Gastrocnemius medialis (tissue), 4 donors: ENCODE results near the gene TMPRSS11B. TPM values are rescaled to one million over a fixed set of nuclear protein-coding genes. Genes with fewer than 3 reads are reported as not detected.

Experiments
- ATAC-seq, 2 donors: fragments of 150-250 bp; one replicate each; pipeline ENCODE4 v1.9.1; 2016
- DNase-seq, 2 donors: peaks; one replicate each; pipeline ENCODE4 v3.0.0-alpha.2; 2019
- H3K27ac ChIP-seq, 4 donors: fragments of 200-600 bp; sonication (generic); 1 replicate in 1 of 4; 2 replicates in 3 of 4; pipeline ENCODE4 v1.5.1; 2016 to 2018; ENCODE audit warnings: mild to moderate bottlenecking in 2 of 4, moderate library complexity in 1 of 4
- H3K27me3 ChIP-seq, 3 donors: fragments of 200-600 bp; sonication (generic) in 2 of 3; 1 replicate in 1 of 3; 2 replicates in 2 of 3; pipeline versions ENCODE4 v1.5.1 to v1.6.0; 2016 to 2019; ENCODE audit warnings: mild to moderate bottlenecking in 1 of 3, moderate library complexity in 1 of 3
- H3K36me3 ChIP-seq, 2 donors: fragments of 200-600 bp; sonication (generic) in 1 of 2; one replicate each; pipeline ENCODE4 v1.5.1; 2017 to 2018
- H3K4me1 ChIP-seq, 2 donors: fragments of 200-600 bp; sonication (generic) in 1 of 2; one replicate each; pipeline ENCODE4 v1.5.1; 2016 to 2017; ENCODE audit warnings: mild to moderate bottlenecking in 2 of 2
- H3K4me3 ChIP-seq, 4 donors: fragments of 200-600 bp; sonication (generic) in 3 of 4; 1 replicate in 1 of 4; 2 replicates in 3 of 4; pipeline ENCODE4 v1.5.1; 2016 to 2019; ENCODE audit warnings: mild to moderate bottlenecking in 2 of 4
- H3K9me3 ChIP-seq, 3 donors: fragments of 200-600 bp; sonication (generic) in 2 of 3; 1 replicate in 1 of 3; 2 replicates in 2 of 3; pipeline ENCODE4 v1.5.1; 2016 to 2019
- CTCF ChIP-seq, 5 experiments: fragments of 450-650 bp in 3 of 5; fragments of 200-600 bp in 2 of 5; sonication (generic) in 2 of 5; IDR thresholded peaks in 4 of 5; conservative IDR thresholded peaks in 1 of 5; 1 replicate in 4 of 5; 2 replicates in 1 of 5; pipeline ENCODE4 v1.5.1; 2016 to 2019; ENCODE audit warnings: antibody characterized with exemption in 5 of 5, mild to moderate bottlenecking in 3 of 5, moderate library complexity in 3 of 5
- POLR2A ChIP-seq, 2 donors: fragments of 450-650 bp; IDR thresholded peaks; one replicate each; pipeline ENCODE4 v1.6.1; 2017; ENCODE audit warnings: antibody characterized with exemption in 2 of 2, mild to moderate bottlenecking in 2 of 2, moderate library complexity in 2 of 2
- in situ Hi-C, 4 donors: fragments of 200-750 bp; cut with MboI; loops; one replicate each; pipeline versions ENCODE4 v1.15.0 to v1.8.0; 2017; ENCODE audit warnings: low sequenced_read_pairs in 4 of 4
- intact Hi-C: fragments of 100-400 bp; cut with DNase I; formaldehyde crosslinking; loops from one replicate; pipeline ENCODE4 v1.15.1; 2023; ENCODE audit warnings: low total_unique reads
- total RNA-seq, 4 donors: library from RNA; depleted of rRNA; stranded (reverse); fragments of >200 nt; gene quantifications; one replicate each; pipeline versions ENCODE4 v1.1.0 to v1.2.3, GENCODE V29; 2016

The TMPRSS11B gene
- total RNA-seq, 4 donors from 2014 or later: not detected

- no peak for DNase-seq
- intact Hi-C loops: loop anchor here (1.0 kb wide), 1 partner anchor 103 kb away; no protein-coding TSS in a partner anchor
- no peaks in the 10 kb centered on the region for H3K27me3 ChIP-seq
- no peak for ATAC-seq
- H3K36me3 ChIP-seq: no peaks in the 10 kb centered on the region
- no peaks in the 10 kb centered on the region for H3K9me3 ChIP-seq
- TF ChIP-seq POLR2A (IDR thresholded peaks at IDR 0.05): no peak
- TF ChIP-seq CTCF (IDR thresholded peaks at IDR 0.05 in 4 of 5, conservative IDR thresholded peaks at IDR 0.05 in 1 of 5): no peak
- H3K4me1 ChIP-seq: no peaks in the 10 kb centered on the region
- H3K27ac ChIP-seq: no peak overlapping the region
- in situ Hi-C loops: loop anchor here in 3 of 4 donors (5.0 kb wide), 1 partner anchor 109 kb away; no protein-coding TSS in a partner anchor
- no peak overlapping the region for H3K4me3 ChIP-seq
Observed at GRCh38 chr4:68272860-68273259, 27.4 kb upstream of the TMPRSS11B start.

- H3K27me3 ChIP-seq: no peaks in the 10 kb centered on the region
- no peak overlapping the region for H3K27ac ChIP-seq
- in situ Hi-C loops: loop anchor here in 3 of 4 donors (5.0 kb wide), 1 partner anchor 110 kb away; no protein-coding TSS in a partner anchor
- ATAC-seq (no peak), DNase-seq (no peak)
- intact Hi-C loops: loop anchor here (1.0 kb wide), 1 partner anchor 104 kb away; no protein-coding TSS in a partner anchor
- no peak overlapping the region for H3K4me3 ChIP-seq
- H3K9me3 ChIP-seq: no peaks in the 10 kb centered on the region
- TF ChIP-seq CTCF (IDR thresholded peaks at IDR 0.05 in 4 of 5, conservative IDR thresholded peaks at IDR 0.05 in 1 of 5) (no peak), POLR2A (IDR thresholded peaks at IDR 0.05) (no peak)
- no peaks in the 10 kb centered on the region for H3K36me3 ChIP-seq
- H3K4me1 ChIP-seq: no peaks in the 10 kb centered on the region
Observed at GRCh38 chr4:68272380-68272779, 26.9 kb upstream of the TMPRSS11B start.

GRCh38 chr4:68271851-68272357 lies 26.4 kb upstream of the TMPRSS11B start:
- TF ChIP-seq POLR2A (IDR thresholded peaks at IDR 0.05): no peak
- peak; percentile 51 to 76 (median 73) for TF ChIP-seq CTCF (IDR thresholded peaks at IDR 0.05 in 4 of 5, conservative IDR thresholded peaks at IDR 0.05 in 1 of 5)
- H3K4me3 ChIP-seq: no peak overlapping the region
- no peaks in the 10 kb centered on the region for H3K4me1 ChIP-seq
- DNase-seq (no peak), ATAC-seq (peak in 1 of 2 donors; percentile 42)
- no peak overlapping the region for H3K27ac ChIP-seq
- no peaks in the 10 kb centered on the region for H3K36me3 ChIP-seq
- no peaks in the 10 kb centered on the region for H3K9me3 ChIP-seq
- intact Hi-C loops (loop anchor here (1.0 kb wide), 1 partner anchor 104 kb away; no protein-coding TSS in a partner anchor), in situ Hi-C loops (loop anchor here in 3 of 4 donors (5.0 kb wide), 1 partner anchor 110 kb away; no protein-coding TSS in a partner anchor)
- no peaks in the 10 kb centered on the region for H3K27me3 ChIP-seq

- DNase-seq (no peak), ATAC-seq (no peak)
- H3K27ac ChIP-seq: no peak overlapping the region
- in situ Hi-C loops (no loop called here), intact Hi-C loops (no loop called here)
- TF ChIP-seq POLR2A (IDR thresholded peaks at IDR 0.05): no peak
- TF ChIP-seq CTCF (IDR thresholded peaks at IDR 0.05 in 4 of 5, conservative IDR thresholded peaks at IDR 0.05 in 1 of 5): no peak
- no peaks in the 10 kb centered on the region for H3K27me3 ChIP-seq
- H3K4me1 ChIP-seq: no peaks in the 10 kb centered on the region
- H3K9me3 ChIP-seq: no peaks in the 10 kb centered on the region
- H3K36me3 ChIP-seq: no peaks in the 10 kb centered on the region
- H3K4me3 ChIP-seq: no peak overlapping the region
Observed at GRCh38 chr4:68267433-68267944, 22.0 kb upstream of the TMPRSS11B start.
